Activated CD8-positive, alpha-beta memory T cell treated with anti-CD3 and anti-CD28 coated beads, Interleukin-2, amount 50 U/mL, for 24 hours (primary cell): ENCODE measurements around the gene USP24.

Experiments used
- DNase-seq: peaks from one replicate; pipeline ENCODE4 v3.0.0-alpha.2; 2020; ENCODE audit errors: extremely low read depth

Gene USP24

GRCh38 chr1:55070293-55071164 lies 144.6 kb downstream of the USP24 start:
- DNase-seq: no peak

GRCh38 chr1:55069280-55069679 lies 145.9 kb downstream of the USP24 start:
- DNase-seq: no peak

GRCh38 chr1:55068638-55069037 lies 146.5 kb downstream of the USP24 start:
- DNase-seq: no peak

DNA sequence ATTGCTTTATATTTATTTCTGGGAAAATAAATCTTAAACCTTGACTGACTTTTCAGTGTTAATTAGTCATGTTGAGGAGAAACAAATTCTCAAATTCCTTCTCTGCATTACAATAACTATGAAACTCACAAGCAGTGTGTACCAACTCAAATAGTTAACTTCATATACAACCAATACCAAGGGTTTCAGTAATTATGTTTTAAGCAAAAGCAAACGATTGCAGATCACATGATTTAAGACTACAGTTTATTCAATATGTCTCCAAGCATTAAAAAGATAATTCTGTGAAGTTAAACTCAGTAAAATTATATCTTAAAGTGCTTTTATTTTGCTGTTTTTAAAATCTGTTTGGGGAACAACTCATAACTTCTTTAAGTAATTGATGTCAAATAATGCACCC lies 147.2 kb downstream of the USP24 start:
- no peak for DNase-seq

GRCh38 chr1:55067022-55067778 lies 148.0 kb downstream of the USP24 start:
- no peak for DNase-seq

GRCh38 chr1:55065648-55066047 lies 149.5 kb downstream of the USP24 start:
- no peak for DNase-seq

- no peak for DNase-seq
Measured at GRCh38 chr1:55064861-55065263, 150.3 kb downstream of the USP24 start.

GRCh38 chr1:55064071-55064581 lies 151.0 kb downstream of the USP24 start:
- no peak for DNase-seq

DNA sequence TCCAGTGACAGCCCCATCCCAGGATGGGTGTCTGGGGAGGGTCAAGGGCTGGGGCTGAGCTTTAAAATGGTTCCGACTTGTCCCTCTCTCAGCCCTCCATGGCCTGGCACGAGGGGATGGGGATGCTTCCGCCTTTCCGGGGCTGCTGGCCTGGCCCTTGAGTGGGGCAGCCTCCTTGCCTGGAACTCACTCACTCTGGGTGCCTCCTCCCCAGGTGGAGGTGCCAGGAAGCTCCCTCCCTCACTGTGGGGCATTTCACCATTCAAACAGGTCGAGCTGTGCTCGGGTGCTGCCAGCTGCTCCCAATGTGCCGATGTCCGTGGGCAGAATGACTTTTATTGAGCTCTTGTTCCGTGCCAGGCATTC lies 151.6 kb downstream of the USP24 start:
- no peak for DNase-seq

GRCh38 chr1:55062801-55063576 lies 152.2 kb downstream of the USP24 start:
- no peak for DNase-seq

DNA sequence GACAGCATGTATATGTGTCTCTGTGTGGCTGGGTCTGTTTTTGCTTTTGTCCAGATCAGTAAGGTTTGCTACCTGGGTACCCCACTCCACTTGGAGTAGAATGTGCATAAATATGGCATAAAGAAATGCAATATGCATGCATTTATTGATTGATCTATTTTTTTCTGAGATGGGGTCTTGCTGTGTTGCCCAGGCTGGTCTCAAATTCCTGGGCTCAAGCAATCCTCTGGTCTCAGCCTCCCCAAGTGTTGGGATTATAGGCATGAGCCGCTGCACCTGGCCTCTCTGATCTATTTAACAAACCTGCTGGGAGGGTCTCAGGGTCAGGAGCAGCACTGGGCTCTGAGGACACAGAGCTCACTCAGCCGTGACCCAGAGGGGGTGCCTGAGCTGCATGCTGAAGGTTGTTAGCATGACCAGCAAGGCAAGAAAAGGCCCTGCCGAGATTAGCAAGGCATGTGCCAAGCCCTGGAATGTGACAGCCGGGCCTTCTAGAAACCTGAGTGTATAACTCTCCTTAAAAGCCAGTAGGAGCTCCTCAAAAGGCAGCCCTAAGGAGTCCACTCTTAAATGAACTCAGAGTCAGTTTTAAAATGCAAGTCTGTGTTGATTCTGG lies 153.3 kb downstream of the USP24 start:
- no peak for DNase-seq

- DNase-seq: no peak
Measured at GRCh38 chr1:55061000-55061705, 154.0 kb downstream of the USP24 start.

GRCh38 chr1:55060133-55060999 lies 154.8 kb downstream of the USP24 start:
- DNase-seq: no peak

DNA sequence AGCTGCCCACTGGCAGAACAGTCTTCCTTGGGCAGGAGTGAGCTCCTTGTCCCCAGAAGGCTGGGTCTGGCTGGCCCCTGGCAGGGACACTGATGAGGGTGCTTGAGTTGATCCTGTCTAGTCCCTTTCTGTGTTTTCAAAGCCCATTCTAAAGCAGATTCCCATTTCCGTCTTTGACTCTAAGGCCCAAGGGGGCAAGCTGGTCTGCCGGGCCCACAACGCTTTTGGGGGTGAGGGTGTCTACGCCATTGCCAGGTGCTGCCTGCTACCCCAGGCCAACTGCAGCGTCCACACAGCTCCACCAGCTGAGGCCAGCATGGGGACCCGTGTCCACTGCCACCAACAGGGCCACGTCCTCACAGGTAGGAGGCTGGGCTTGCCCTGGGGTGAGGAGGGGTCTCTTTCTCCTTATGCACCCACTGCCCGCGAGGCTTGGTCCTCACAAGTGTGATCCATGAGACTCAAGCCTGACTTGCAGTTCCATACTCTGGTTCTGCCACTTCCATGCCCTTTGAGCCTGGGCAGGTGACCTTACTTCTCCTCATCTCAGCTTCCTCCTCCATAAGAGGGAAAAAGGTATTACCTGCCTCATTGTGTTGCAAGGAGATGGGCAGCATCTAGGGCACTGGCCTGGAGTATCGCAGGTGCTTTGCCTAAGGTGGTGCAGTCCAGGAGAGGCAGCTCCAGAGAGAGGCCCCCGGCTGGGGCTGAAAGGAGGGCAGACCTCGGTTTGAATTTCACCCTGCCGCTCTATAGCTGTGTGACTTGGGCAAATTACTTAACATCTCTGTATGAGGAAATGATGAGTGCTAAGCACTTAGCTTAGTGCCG lies 155.6 kb downstream of the USP24 start:
- no peak for DNase-seq

- DNase-seq: no peak
Measured at GRCh38 chr1:55057956-55058298, 157.2 kb downstream of the USP24 start.

DNA sequence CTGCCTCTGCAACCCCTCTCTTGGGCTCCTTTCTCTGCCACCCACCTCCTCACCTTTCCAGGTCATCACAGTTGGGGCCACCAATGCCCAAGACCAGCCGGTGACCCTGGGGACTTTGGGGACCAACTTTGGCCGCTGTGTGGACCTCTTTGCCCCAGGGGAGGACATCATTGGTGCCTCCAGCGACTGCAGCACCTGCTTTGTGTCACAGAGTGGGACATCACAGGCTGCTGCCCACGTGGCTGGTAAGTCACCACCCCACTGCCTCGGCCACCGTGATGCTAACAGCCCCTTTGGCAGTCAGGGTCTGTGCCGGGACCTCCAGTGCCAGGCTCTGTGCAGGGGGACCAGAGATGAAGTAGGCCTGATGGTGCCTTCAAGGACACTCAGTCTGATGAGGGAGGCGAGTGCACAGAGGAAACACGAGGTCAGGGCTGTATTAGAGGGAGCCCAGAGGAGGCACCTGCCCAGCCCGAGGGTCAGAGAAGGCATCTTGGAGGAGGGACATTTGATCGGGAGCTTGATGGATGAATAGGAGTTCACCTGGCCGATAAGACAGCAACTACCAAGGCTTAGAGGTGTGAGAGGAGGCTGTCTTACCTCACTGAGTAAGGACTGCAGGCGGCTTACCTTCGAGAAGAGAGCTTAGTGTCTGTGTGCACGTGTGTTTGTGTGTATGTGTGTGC lies 157.8 kb downstream of the USP24 start:
- no peak for DNase-seq

GRCh38 chr1:55056632-55056992 lies 158.6 kb downstream of the USP24 start:
- DNase-seq: no peak

DNA sequence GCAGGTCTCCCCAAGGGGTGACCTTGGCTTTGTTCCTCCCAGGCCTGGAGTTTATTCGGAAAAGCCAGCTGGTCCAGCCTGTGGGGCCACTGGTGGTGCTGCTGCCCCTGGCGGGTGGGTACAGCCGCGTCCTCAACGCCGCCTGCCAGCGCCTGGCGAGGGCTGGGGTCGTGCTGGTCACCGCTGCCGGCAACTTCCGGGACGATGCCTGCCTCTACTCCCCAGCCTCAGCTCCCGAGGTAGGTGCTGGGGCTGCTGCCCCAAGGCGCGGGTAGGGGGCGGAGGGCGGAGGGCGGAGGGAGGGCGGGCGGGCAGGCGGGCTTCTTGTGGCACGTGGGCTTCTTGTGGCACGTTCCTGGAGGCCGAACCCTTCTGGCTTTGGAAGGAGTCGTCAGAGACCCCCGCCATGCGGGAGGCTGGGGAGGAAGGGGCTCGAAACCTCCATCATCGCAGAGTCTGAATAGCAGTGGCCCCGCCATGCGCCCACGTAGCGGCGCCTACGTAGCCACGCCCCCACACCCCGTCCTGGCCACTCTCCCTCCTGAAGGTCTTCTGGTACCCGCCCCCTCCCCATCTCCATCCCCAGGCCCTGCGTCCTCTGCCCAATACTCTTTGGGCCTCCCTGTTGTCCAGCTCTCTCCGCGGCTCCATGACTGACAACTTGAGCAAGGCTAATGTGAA lies 159.1 kb downstream of the USP24 start:
- DNase-seq: no peak
